Measurements from ENCODE around the gene RNF138.

DNA sequence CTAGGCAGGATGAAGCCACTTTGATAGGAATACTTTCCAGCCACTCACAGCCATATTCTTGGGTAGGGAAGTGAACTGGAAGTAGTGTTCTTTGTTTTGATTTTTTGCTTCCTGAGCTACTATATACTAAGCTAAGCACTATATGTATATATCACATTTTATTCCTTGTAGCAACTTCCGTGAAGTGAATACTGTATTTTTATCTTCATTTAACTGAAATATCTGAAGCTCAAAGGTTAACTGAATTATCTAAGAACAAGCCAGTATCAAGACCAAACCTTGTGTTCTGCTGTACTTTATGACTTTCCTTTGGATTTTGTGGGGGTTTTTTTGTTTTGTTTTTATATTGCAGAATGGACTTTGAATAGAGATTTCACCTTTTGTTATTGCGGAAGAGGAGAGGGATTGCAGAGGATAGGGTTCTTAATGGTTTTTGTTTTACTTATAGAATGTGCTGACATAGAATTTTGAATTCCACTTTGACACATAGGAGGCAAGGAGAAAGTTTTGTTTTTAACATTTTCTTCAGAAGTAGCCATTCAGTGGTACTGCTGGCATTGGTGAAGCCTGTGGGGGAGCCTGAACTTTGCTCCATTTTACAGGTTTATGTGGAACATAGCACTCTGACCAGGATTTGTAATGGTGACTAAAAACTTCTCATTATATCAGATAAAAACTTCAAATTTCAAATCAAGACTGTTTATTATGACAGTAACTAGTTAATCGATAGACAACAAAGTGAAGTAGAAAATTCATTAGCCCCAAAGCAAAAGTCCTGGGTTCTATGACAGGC, 24.1 kb upstream of the RNF138 start:
- TF ChIP-seq, protein P1, sequence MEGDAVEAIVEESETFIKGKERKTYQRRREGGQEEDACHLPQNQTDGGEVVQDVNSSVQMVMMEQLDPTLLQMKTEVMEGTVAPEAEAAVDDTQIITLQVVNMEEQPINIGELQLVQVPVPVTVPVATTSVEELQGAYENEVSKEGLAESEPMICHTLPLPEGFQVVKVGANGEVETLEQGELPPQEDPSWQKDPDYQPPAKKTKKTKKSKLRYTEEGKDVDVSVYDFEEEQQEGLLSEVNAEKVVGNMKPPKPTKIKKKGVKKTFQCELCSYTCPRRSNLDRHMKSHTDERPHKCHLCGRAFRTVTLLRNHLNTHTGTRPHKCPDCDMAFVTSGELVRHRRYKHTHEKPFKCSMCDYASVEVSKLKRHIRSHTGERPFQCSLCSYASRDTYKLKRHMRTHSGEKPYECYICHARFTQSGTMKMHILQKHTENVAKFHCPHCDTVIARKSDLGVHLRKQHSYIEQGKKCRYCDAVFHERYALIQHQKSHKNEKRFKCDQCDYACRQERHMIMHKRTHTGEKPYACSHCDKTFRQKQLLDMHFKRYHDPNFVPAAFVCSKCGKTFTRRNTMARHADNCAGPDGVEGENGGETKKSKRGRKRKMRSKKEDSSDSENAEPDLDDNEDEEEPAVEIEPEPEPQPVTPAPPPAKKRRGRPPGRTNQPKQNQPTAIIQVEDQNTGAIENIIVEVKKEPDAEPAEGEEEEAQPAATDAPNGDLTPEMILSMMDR (IDR thresholded peaks at IDR 0.05; ENCODE audit: low read depth, low read length, poor library complexity, severe bottlenecking): no peak
- no peak for TF ChIP-seq EZH2phosphoT487 (IDR thresholded peaks at IDR 0.05; ENCODE audit: borderline replicate concordance, low read length)
